ENCODE data around the gene TTK.

Gene TTK

GRCh38 chr6:80004173-80005072 lies at the start of gene TTK:
Gene TTK (plus strand): TSS chr6:80004649. CDS start chr6:80005844, 1,195 bp downstream.
- peak; percentile 96 for DNase-seq

GRCh38 chr6:79954849-79955248 lies 49.6 kb upstream of the TTK start:
- DNase-seq = no peak

- DNase-seq = no peak
Observed at GRCh38 chr6:79964607-79965081, 39.8 kb upstream of the TTK start.

- DNase-seq = no peak
Observed at GRCh38 chr6:79967178-79967577, 37.3 kb upstream of the TTK start.

- DNase-seq = no peak
Observed at GRCh38 chr6:79969784-79970183, 34.7 kb upstream of the TTK start.

- DNase-seq = no peak
Observed at GRCh38 chr6:79971193-79971592, 33.3 kb upstream of the TTK start.

GRCh38 chr6:79981652-79982051 lies 22.8 kb upstream of the TTK start:
- no peak for DNase-seq

GRCh38 chr6:79984261-79984660 lies 20.2 kb upstream of the TTK start:
- DNase-seq = peak; percentile 8

GRCh38 chr6:79985128-79985527 lies 19.3 kb upstream of the TTK start:
- DNase-seq = no peak

- no peak for DNase-seq
Observed at GRCh38 chr6:79989641-79990040, 14.8 kb upstream of the TTK start.

GRCh38 chr6:79993012-79993910 lies 11.2 kb upstream of the TTK start:
- DNase-seq = no peak

- no peak for DNase-seq
Observed at GRCh38 chr6:79993911-79994309, 10.5 kb upstream of the TTK start.

GRCh38 chr6:79997728-79998127 lies 6.7 kb upstream of the TTK start:
- DNase-seq = no peak

- no peak for DNase-seq
Observed at GRCh38 chr6:80001337-80001736, 3.1 kb upstream of the TTK start.

- peak; percentile 48 for DNase-seq
Observed at GRCh38 chr6:80003826-80004172, 650 bp upstream of the TTK start.

GRCh38 chr6:80005406-80005805 lies 957 bp downstream of the TTK start:
- DNase-seq = no peak

- DNase-seq = no peak
Observed at GRCh38 chr6:80006541-80006940, 2.1 kb downstream of the TTK start.

- DNase-seq = no peak
Observed at GRCh38 chr6:80009531-80009930, 5.1 kb downstream of the TTK start.

- no peak for DNase-seq
Observed at GRCh38 chr6:80010288-80010687, 5.8 kb downstream of the TTK start.

GRCh38 chr6:80015839-80016435 lies 11.5 kb downstream of the TTK start:
- DNase-seq = no peak

GRCh38 chr6:80020381-80021120 lies 16.1 kb downstream of the TTK start:
- DNase-seq = no peak

GRCh38 chr6:80021131-80021530 lies 16.7 kb downstream of the TTK start:
- no peak for DNase-seq

- DNase-seq = no peak
Observed at GRCh38 chr6:80021591-80021990, 17.1 kb downstream of the TTK start.

All from activated CD4-positive, alpha-beta T cell treated with anti-CD3 and anti-CD28 coated beads, Interleukin-10, Interleukin-2, amounts not matched to agents 100 ng/mL and 50 ng/mL, durations not matched to agents 16 hours and 8 hours (primary cell).